Esophagus squamous epithelium (tissue), 5 donors: ENCODE results near the gene MGAT4C. TPM values are rescaled to one million over a fixed set of nuclear protein-coding genes. Genes with fewer than 3 reads are reported as not detected.

Source experiments
- DNase-seq: peaks from one replicate; lab custom pipeline; 2025; lab: John Stamatoyannopoulos, UW
- H3K27ac ChIP-seq, 4 donors: fragments of 200-600 bp; sonication (generic); one replicate each; pipeline ENCODE4 v1.5.1; 2016 to 2019; ENCODE audit warnings: mild to moderate bottlenecking in 1 of 4
- H3K27me3 ChIP-seq, 4 donors: fragments of 200-600 bp; sonication (generic); 1 replicate in 3 of 4; 2 replicates in 1 of 4; pipeline versions ENCODE4 v1.5.1 to v1.6.0; 2017 to 2021; ENCODE audit warnings: antibody characterized with exemption in 1 of 4
- H3K36me3 ChIP-seq, 3 donors: fragments of 200-600 bp; sonication (generic); one replicate each; pipeline ENCODE4 v1.5.1; 2016 to 2019
- H3K4me1 ChIP-seq, 3 donors: fragments of 200-600 bp; sonication (generic); one replicate each; pipeline ENCODE4 v1.5.1; 2017 to 2019
- H3K4me3 ChIP-seq, 4 donors: fragments of 200-600 bp; sonication (generic); 1 replicate in 3 of 4; 2 replicates in 1 of 4; pipeline ENCODE4 v1.5.1; 2016 to 2019; ENCODE audit warnings: mild to moderate bottlenecking in 2 of 4, moderate library complexity in 1 of 4
- H3K9me3 ChIP-seq, 3 donors: fragments of 200-600 bp; sonication (generic); one replicate each; pipeline ENCODE4 v1.5.1; 2016 to 2019
- POLR2A ChIP-seq, 4 donors: fragments of 450-650 bp; IDR thresholded peaks; one replicate each; pipeline ENCODE4 v1.6.1; 2017; ENCODE audit warnings: antibody characterized with exemption in 4 of 4, mild to moderate bottlenecking in 4 of 4, moderate library complexity in 3 of 4
- WGBS, 2 donors: methylation state at CpG; one replicate each; pipeline ENCODE4 v1.1.5; 2018; 5-methylcytosine and 5-hydroxymethylcytosine counted together
- intact Hi-C: fragments of 100-400 bp; cut with DNase I; formaldehyde crosslinking; loops from one replicate; pipeline ENCODE4 v1.15.0; 2022
- total RNA-seq, 4 donors: library from RNA; depleted of rRNA; stranded (reverse); fragments of >200 nt; gene quantifications; one replicate each; pipeline ENCODE4 v1.1.0, GENCODE V29; 2016
- TF ChIP-seq, protein P1 (sequence below), 6 experiments: fragments of 450-650 bp in 4 of 6; fragments of 200-600 bp in 2 of 6; sonication (generic) in 2 of 6; IDR thresholded peaks; one replicate each; pipeline ENCODE4 v1.5.1; 2016 to 2019; ENCODE audit warnings: antibody characterized with exemption in 6 of 6, mild to moderate bottlenecking in 4 of 6, moderate library complexity in 4 of 6
- donor health status: DM: yes; HTN: yes; CAD: no.

Gene MGAT4C
- total RNA-seq, 4 donors from 2014 or later = under 0.01 TPM; not detected in 2

DNA sequence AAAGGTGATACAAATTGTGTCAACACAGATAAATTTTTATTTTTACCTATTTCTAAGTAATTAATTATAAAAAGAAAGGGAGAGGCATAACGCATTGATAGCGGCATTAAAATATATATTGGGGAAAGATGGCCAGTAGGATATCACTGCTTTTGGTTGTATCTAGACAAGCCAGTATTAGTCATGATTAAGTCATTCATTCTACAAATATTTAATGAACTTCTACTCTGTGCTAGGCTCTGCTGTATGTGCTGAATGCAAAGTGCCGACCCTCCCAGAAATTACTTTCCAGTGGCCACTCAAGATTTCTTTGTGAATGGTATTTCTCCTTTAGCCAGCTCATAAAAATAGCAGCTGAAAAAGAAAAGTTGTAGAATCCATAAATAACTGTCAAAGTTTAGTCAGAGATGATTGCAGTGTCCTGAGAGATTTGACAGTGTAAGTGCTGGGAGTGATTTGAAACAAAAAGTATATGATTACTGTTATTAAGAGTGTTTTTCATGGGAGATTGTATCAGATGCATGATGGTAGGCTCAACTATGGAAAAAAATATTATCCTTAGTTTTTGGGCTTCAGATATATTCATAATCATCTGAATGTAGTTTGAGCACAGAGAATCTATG is 133.2 kb downstream of the MGAT4C start:
- Histone ChIP-seq H3K27ac (no peak overlapping the region), H3K27me3 (no peaks in the 10 kb centered on the region), H3K36me3 (no peaks in the 10 kb centered on the region), H3K4me1 (no peaks in the 10 kb centered on the region), H3K9me3 (no peaks in the 10 kb centered on the region), H3K4me3 (no peak overlapping the region)
- WGBS, 2 donors = 57 to 72% methylated on average over 3 of the region's 3 CpGs
- intact Hi-C loops = no loop called here
- TF ChIP-seq POLR2A (IDR thresholded peaks at IDR 0.05) = no peak
- TF ChIP-seq, protein P1, sequence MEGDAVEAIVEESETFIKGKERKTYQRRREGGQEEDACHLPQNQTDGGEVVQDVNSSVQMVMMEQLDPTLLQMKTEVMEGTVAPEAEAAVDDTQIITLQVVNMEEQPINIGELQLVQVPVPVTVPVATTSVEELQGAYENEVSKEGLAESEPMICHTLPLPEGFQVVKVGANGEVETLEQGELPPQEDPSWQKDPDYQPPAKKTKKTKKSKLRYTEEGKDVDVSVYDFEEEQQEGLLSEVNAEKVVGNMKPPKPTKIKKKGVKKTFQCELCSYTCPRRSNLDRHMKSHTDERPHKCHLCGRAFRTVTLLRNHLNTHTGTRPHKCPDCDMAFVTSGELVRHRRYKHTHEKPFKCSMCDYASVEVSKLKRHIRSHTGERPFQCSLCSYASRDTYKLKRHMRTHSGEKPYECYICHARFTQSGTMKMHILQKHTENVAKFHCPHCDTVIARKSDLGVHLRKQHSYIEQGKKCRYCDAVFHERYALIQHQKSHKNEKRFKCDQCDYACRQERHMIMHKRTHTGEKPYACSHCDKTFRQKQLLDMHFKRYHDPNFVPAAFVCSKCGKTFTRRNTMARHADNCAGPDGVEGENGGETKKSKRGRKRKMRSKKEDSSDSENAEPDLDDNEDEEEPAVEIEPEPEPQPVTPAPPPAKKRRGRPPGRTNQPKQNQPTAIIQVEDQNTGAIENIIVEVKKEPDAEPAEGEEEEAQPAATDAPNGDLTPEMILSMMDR (IDR thresholded peaks at IDR 0.05) = no peak
- DNase-seq = no peak

DNA sequence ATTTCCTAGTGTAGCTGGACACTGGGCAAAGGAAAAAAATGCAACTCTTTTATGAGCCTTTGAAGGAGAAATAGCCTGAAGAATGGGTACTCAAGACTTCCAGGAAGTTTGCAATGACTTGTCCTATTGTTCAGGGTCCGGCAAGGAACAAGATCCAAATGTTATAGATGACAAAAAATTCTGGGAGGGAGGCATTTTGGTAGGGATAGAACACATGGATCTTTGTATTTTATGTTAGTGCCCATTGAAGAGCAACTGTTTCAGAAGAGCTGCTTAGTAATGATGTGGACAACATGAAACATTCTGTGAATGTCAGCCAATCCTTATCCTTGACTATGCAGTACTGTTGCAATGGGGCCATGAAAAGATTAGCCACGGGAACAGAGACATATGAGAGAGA is 138.0 kb downstream of the MGAT4C start:
- WGBS, 2 donors = 42 to 50% methylated on average over 2 of the region's 2 CpGs
- no peak for TF ChIP-seq POLR2A (IDR thresholded peaks at IDR 0.05)
- TF ChIP-seq, protein P1 (IDR thresholded peaks at IDR 0.05) = no peak

DNA sequence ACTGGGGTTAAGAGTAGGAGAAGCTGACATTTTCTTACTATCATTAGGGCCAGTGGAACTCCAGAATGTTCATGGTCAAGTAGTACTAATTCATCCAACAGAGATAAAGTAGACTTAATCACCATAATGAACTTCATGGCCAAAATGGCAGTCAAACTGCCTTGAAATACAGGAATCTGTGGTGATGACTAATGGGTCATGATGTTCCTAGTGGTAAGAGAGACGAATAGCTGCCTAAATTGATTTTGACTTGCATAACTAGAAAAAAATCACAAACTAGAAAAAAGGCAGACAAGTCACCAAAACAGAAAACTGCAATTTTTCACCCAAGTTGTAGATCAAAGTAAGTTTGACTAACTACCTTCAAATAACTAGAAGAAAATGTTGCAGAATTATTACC is 138.5 kb downstream of the MGAT4C start:
- whole genome bisulfite sequencing, 2 donors = 40 to 67% methylated on average over 1 of the region's 1 CpG

More for the DNA sequence above, 138.0 kb downstream of the MGAT4C start:
- Histone ChIP-seq H3K4me3 (no peak overlapping the region), H3K9me3 (no peaks in the 10 kb centered on the region), H3K27ac (no peak overlapping the region), H3K4me1 (no peaks in the 10 kb centered on the region), H3K27me3 (no peaks in the 10 kb centered on the region), H3K36me3 (no peaks in the 10 kb centered on the region)
- DNase-seq = no peak
- intact Hi-C loops = no loop called here

DNA sequence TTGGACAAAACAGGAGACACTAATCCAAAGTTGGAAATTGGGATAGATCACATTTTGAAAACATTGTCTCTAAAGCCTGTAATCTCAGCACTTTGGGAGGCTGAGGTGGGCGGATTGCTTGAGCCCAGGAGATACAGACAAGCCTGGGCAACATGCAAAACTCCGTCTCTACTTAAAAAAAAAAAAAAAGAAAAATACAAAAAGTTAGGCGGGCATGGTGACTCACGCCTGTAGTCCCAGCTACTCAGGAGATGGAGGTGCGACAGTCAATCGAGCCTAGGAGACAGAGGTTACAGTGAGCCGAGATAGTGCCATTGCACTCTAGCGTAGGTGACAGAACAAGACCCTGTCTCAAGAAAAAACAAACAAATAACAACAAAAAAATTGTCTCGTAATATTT is 152.1 kb downstream of the MGAT4C start:
- 46 to 61% methylated on average over 9 of the region's 9 CpGs for WGBS, 2 donors

More for the DNA sequence above, 138.5 kb downstream of the MGAT4C start:
- H3K27ac ChIP-seq = no peak overlapping the region
- no peak overlapping the region for H3K4me3 ChIP-seq
- no peaks in the 10 kb centered on the region for H3K27me3 ChIP-seq
- no peak for DNase-seq
- no peaks in the 10 kb centered on the region for H3K9me3 ChIP-seq
- intact Hi-C loops = no loop called here
- H3K36me3 ChIP-seq = no peaks in the 10 kb centered on the region
- TF ChIP-seq POLR2A (IDR thresholded peaks at IDR 0.05) = no peak
- TF ChIP-seq, protein P1 (IDR thresholded peaks at IDR 0.05) = no peak
- no peaks in the 10 kb centered on the region for H3K4me1 ChIP-seq

DNA sequence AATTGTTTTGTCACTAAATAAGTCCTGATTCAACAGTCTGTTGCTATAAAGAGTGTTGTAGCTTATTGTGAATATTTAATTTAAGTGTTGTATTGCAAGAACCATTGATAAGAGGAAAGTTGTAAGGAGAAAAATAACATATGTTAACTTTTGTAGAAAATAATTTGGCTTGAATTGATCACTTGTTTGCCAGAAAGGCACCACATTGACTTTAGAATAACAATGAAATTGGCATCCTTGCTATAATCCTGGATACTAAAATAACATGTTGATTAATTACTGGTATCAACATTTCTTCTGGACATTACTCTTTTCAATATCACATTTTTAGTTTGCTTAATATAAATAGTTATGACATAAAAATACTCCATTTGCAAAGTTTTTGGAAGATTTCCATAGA is 159.0 kb downstream of the MGAT4C start:
- intact Hi-C loops = no loop called here
- no peaks in the 10 kb centered on the region for H3K4me1 ChIP-seq
- no peaks in the 10 kb centered on the region for H3K36me3 ChIP-seq
- H3K9me3 ChIP-seq = no peaks in the 10 kb centered on the region
- DNase-seq = no peak
- no peak for TF ChIP-seq POLR2A (IDR thresholded peaks at IDR 0.05)
- TF ChIP-seq, protein P1 (IDR thresholded peaks at IDR 0.05) = no peak
- no peak overlapping the region for H3K4me3 ChIP-seq
- no peak overlapping the region for H3K27ac ChIP-seq
- H3K27me3 ChIP-seq = no peaks in the 10 kb centered on the region

More for the DNA sequence above, 152.1 kb downstream of the MGAT4C start:
- H3K27me3 ChIP-seq = no peaks in the 10 kb centered on the region
- TF ChIP-seq, protein P1 (IDR thresholded peaks at IDR 0.05) = no peak
- no peak for TF ChIP-seq POLR2A (IDR thresholded peaks at IDR 0.05)
- H3K9me3 ChIP-seq = no peaks in the 10 kb centered on the region
- no peaks in the 10 kb centered on the region for H3K4me1 ChIP-seq
- DNase-seq = no peak
- intact Hi-C loops = no loop called here
- no peaks in the 10 kb centered on the region for H3K36me3 ChIP-seq
- no peak overlapping the region for H3K4me3 ChIP-seq
- no peak overlapping the region for H3K27ac ChIP-seq
